BJ (cell line): ENCODE data around the gene SSC5D. TPM values are rescaled to one million over a fixed set of nuclear protein-coding genes. Genes with fewer than 3 reads are reported as not detected.

ENCODE experiments used
- CTCF ChIA-PET: fragments of 350-600 bp; formaldehyde crosslinking; extraction: SDS; loops from one replicate; lab custom pipeline; 2021; ENCODE audit warnings: antibody characterized with exemption, inconsistent platforms; lab: Yijun Ruan, JAX
- POLR2A ChIA-PET: fragments of 300-600 bp; sonication (Branson Sonifier 250); formaldehyde crosslinking; extraction: SDS; loops from one replicate; lab custom pipeline; 2021; ENCODE audit warnings: antibody characterized with exemption; lab: Charles Lee
- DNase-seq: peaks from one replicate; pipeline ENCODE4 v3.0.0-alpha.2; 2011; ENCODE audit warnings: low read depth
- H3K27me3 ChIP-seq: 2 replicates; pipeline ENCODE4 v1.6.0; 2011; ENCODE audit warnings: low read length; ENCODE audit not compliant: control insufficient read depth, insufficient read depth
- H3K36me3 ChIP-seq: 2 replicates; pipeline ENCODE4 v1.5.1; 2011; ENCODE audit warnings: low read length; ENCODE audit not compliant: control insufficient read depth, insufficient read depth
- H3K4me3 ChIP-seq: 2 replicates; pipeline ENCODE4 v1.5.1; 2011; ENCODE audit warnings: low read depth, mild to moderate bottlenecking, control low read depth, low read length
- CTCF ChIP-seq: IDR thresholded peaks from 2 replicates; pipeline ENCODE4 v1.5.1; 2011; ENCODE audit warnings: low read depth, mild to moderate bottlenecking, control low read depth, inconsistent platforms, low read length, moderate library complexity; ENCODE audit not compliant: insufficient read depth
- polyA plus RNA-seq: library from polyadenylated mRNA; depleted of rRNA; stranded (reverse); fragments of >200 nt; gene quantifications from 2 replicates; pipeline ENCODE4 v1.2.3, GENCODE V29; 2011

The SSC5D gene
- polyA plus RNA-seq, 1 experiment: 8.2 TPM

- Histone ChIP-seq H3K36me3 (no peaks in the 10 kb centered on the region), H3K4me3 (no peak overlapping the region), H3K27me3 (no peaks in the 10 kb centered on the region)
- ChIA-PET POLR2A (interaction anchor here (0.6 kb wide), 1 partner anchor 31 kb away, joined by 7 read pairs; no protein-coding TSS in a partner anchor), CTCF (interaction anchor here (0.5 to 1.4 kb wide), 3 partner anchors 31 to 79 kb away, joined by 3 to 5 read pairs (median 3); no protein-coding TSS in a partner anchor)
- DNase-seq: no peak
- TF ChIP-seq CTCF: no peak
Observed at GRCh38 chr19:55546011-55546410, 57.8 kb downstream of the SSC5D start.

- no peaks in the 10 kb centered on the region for H3K27me3 ChIP-seq
- peak; percentile 27 for DNase-seq
- CTCF ChIA-PET: interaction anchor here (0.6 to 1.6 kb wide), 4 partner anchors 18 to 107 kb away, joined by 3 to 5 read pairs (median 3); no protein-coding TSS in a partner anchor
- no peaks in the 10 kb centered on the region for H3K36me3 ChIP-seq
- TF ChIP-seq CTCF: no peak
- no peak overlapping the region for H3K4me3 ChIP-seq
- POLR2A ChIA-PET: interaction anchor here (0.5 kb wide), 1 partner anchor 105 kb away, joined by 8 read pairs; no protein-coding TSS in a partner anchor
Observed at GRCh38 chr19:55546822-55547614, 58.8 kb downstream of the SSC5D start.

GRCh38 chr19:55549500-55550320, 61.5 kb downstream of the SSC5D start:
- Histone ChIP-seq H3K36me3 (no peaks in the 10 kb centered on the region), H3K4me3 (peak overlapping the region; percentile 7), H3K27me3 (no peaks in the 10 kb centered on the region)
- peak; percentile 92 for DNase-seq
- ChIA-PET POLR2A (interaction anchor here (0.6 kb wide), 1 partner anchor 360 kb away, joined by 3 read pairs; no protein-coding TSS in a partner anchor), CTCF (interaction anchor here (1.3 kb wide), 1 partner anchor 409 kb away, joined by 3 read pairs; no protein-coding TSS in a partner anchor)
- TF ChIP-seq CTCF: no peak

- TF ChIP-seq CTCF: no peak
- DNase-seq: no peak
- POLR2A ChIA-PET: no interaction called here
- no peaks in the 10 kb centered on the region for H3K36me3 ChIP-seq
- CTCF ChIA-PET: interaction anchor here (1.3 kb wide), 1 partner anchor 409 kb away, joined by 3 read pairs; no protein-coding TSS in a partner anchor
- peak overlapping the region; percentile 7 for H3K4me3 ChIP-seq
- no peaks in the 10 kb centered on the region for H3K27me3 ChIP-seq
Observed at GRCh38 chr19:55550321-55550650, 62.0 kb downstream of the SSC5D start.
